MM.1S (cell line): ENCODE data around the gene EBF3.

Experiments
- DNase-seq: peaks from one replicate; pipeline ENCODE4 v3.0.0-alpha.2; 2015
- H2AFZ ChIP-seq: fragments of 300-600 bp; sonication (generic); 2 replicates; pipeline ENCODE4 v1.6.0; 2016; ENCODE audit warnings: antibody characterized with exemption, low read length
- H3F3A ChIP-seq: fragments of 300-600 bp; sonication (generic); 2 replicates; pipeline ENCODE4 v1.6.1; 2016; ENCODE audit warnings: mild to moderate bottlenecking, antibody characterized with exemption, low read length, moderate library complexity, mixed read lengths; ENCODE audit not compliant: insufficient read depth
- H3K27ac ChIP-seq: fragments of 300-600 bp; sonication (generic); 2 replicates; pipeline ENCODE4 v1.5.1; 2016; ENCODE audit warnings: mild to moderate bottlenecking, low read length
- H3K27me3 ChIP-seq: fragments of 300-600 bp; sonication (generic); replicated peaks from 2 replicates; pipeline ENCODE4 v1.6.0; 2016; ENCODE audit warnings: low read length; ENCODE audit not compliant: insufficient read depth
- H3K36me3 ChIP-seq: fragments of 300-600 bp; sonication (generic); replicated peaks from 2 replicates; pipeline ENCODE4 v1.6.1; 2016; ENCODE audit warnings: mild to moderate bottlenecking, low read length, mixed read lengths; ENCODE audit not compliant: insufficient read depth
- H3K4me1 ChIP-seq: fragments of 300-600 bp; sonication (generic); 2 replicates; pipeline ENCODE4 v1.6.1; 2016; ENCODE audit warnings: low read length, mixed read lengths
- H3K4me2 ChIP-seq: fragments of 300-600 bp; sonication (generic); 2 replicates; pipeline ENCODE4 v1.6.0; 2016; ENCODE audit warnings: low read depth, low read length
- H3K4me3 ChIP-seq: fragments of 300-600 bp; sonication (generic); 2 replicates; pipeline ENCODE4 v1.5.1; 2016; ENCODE audit warnings: low read length, mixed read lengths
- H3K79me2 ChIP-seq: fragments of 300-600 bp; sonication (generic); 2 replicates; pipeline ENCODE4 v1.6.1; 2016; ENCODE audit warnings: mixed run types, low read length, mixed read lengths
- H3K9ac ChIP-seq: fragments of 300-600 bp; sonication (generic); 2 replicates; pipeline ENCODE4 v1.6.1; 2016; ENCODE audit warnings: low read length, mixed read lengths
- H3K9me2 ChIP-seq: fragments of 300-600 bp; sonication (generic); replicated peaks from 2 replicates; pipeline ENCODE4 v1.6.1; 2016; ENCODE audit warnings: mild to moderate bottlenecking, low read length, mixed read lengths; ENCODE audit not compliant: insufficient read depth
- H3K9me3 ChIP-seq: fragments of 300-600 bp; sonication (generic); replicated peaks from 2 replicates; pipeline ENCODE4 v1.6.1; 2016; ENCODE audit warnings: mild to moderate bottlenecking, low read length, mixed read lengths; ENCODE audit not compliant: insufficient read depth
- H4K20me1 ChIP-seq: fragments of 300-600 bp; sonication (generic); 2 replicates; pipeline ENCODE4 v1.6.1; 2016; ENCODE audit warnings: mild to moderate bottlenecking, low read length, moderate library complexity, mixed read lengths; ENCODE audit not compliant: insufficient read depth
- EZH2 ChIP-seq: fragments of 300-600 bp; sonication (generic); optimal IDR thresholded peaks from 2 replicates; pipeline ENCODE3; 2017; ENCODE audit warnings: low read depth, mild to moderate bottlenecking, antibody characterized with exemption, low read length, mixed read lengths
- EZH2phosphoT487 ChIP-seq: fragments of 300-600 bp; sonication (generic); IDR thresholded peaks from 2 replicates; pipeline ENCODE4 v1.6.1; 2018; ENCODE audit warnings: antibody characterized with exemption, low read length
- TF ChIP-seq, protein P1 (sequence below): fragments of 300-600 bp; sonication (generic); IDR thresholded peaks from 2 replicates; pipeline ENCODE4 v1.5.1; 2016; ENCODE audit warnings: antibody characterized with exemption, low read length, mixed read lengths

EBF3 gene

DNA sequence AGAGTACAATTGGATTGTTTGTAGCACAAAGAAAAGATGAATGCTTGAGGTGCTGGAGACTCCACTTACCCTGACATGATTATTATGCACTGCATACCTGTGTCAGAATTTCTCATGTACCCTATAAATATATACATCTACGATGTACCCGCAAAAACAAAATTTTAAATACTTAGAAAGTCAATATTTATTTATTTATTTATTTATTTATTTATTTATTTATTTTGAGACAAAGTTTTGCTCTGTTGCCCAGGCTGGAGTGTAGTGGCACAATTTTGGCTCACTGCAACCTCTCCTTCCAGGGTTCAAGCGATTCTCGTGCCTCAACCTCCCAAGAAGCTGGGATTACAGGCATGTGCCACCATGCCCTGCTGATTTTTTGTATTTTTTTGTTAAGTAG, 35.1 kb upstream of the EBF3 start:
- Histone ChIP-seq H3K36me3 (no peaks in the 10 kb centered on the region), H4K20me1 (no peaks in the 10 kb centered on the region), H3K4me1 (no peaks in the 10 kb centered on the region), H3K27me3 (no peaks in the 10 kb centered on the region), H3K4me2 (no peak overlapping the region), H3K9ac (no peak overlapping the region), H3K4me3 (no peak overlapping the region), H3K27ac (no peak overlapping the region), H3K9me3 (no peaks in the 10 kb centered on the region), H3F3A (no peaks in the 10 kb centered on the region), H3K9me2 (no peaks in the 10 kb centered on the region), H3K79me2 (no peaks in the 10 kb centered on the region), H2AFZ (no peak overlapping the region)
- TF ChIP-seq EZH2phosphoT487 (no peak), EZH2 (no peak)
- TF ChIP-seq, protein P1, sequence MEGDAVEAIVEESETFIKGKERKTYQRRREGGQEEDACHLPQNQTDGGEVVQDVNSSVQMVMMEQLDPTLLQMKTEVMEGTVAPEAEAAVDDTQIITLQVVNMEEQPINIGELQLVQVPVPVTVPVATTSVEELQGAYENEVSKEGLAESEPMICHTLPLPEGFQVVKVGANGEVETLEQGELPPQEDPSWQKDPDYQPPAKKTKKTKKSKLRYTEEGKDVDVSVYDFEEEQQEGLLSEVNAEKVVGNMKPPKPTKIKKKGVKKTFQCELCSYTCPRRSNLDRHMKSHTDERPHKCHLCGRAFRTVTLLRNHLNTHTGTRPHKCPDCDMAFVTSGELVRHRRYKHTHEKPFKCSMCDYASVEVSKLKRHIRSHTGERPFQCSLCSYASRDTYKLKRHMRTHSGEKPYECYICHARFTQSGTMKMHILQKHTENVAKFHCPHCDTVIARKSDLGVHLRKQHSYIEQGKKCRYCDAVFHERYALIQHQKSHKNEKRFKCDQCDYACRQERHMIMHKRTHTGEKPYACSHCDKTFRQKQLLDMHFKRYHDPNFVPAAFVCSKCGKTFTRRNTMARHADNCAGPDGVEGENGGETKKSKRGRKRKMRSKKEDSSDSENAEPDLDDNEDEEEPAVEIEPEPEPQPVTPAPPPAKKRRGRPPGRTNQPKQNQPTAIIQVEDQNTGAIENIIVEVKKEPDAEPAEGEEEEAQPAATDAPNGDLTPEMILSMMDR, result no peak
- DNase-seq, result no peak

DNA sequence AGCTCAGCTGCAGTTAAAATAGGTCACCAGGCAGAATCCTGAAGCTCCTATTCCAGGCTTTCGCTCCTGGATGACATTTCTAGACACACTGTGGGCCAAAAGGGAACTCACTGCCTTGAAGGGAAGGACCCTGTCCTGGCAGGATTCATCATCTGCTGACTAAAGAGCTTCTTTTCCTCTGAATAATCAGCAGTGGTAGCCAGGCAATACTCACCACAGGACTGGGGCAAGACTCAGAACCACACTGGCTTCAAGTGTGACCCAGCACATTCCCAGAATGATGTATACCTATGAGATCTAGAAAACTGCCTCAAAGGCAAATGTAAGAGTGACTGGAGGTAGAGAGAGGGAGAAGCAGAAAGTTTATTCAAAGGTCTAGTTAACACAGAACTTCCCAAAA, 29.5 kb upstream of the EBF3 start:
- TF ChIP-seq EZH2 (no peak), EZH2phosphoT487 (no peak)
- TF ChIP-seq, protein P1, result no peak
- DNase-seq, result no peak
- Histone ChIP-seq H2AFZ (no peak overlapping the region), H3K79me2 (no peaks in the 10 kb centered on the region), H4K20me1 (no peaks in the 10 kb centered on the region), H3K9ac (no peak overlapping the region), H3K9me3 (no peaks in the 10 kb centered on the region), H3K4me2 (no peak overlapping the region), H3K4me3 (no peak overlapping the region), H3F3A (no peaks in the 10 kb centered on the region), H3K4me1 (no peaks in the 10 kb centered on the region), H3K27ac (no peak overlapping the region), H3K9me2 (no peaks in the 10 kb centered on the region), H3K36me3 (no peaks in the 10 kb centered on the region), H3K27me3 (no peaks in the 10 kb centered on the region)

DNA sequence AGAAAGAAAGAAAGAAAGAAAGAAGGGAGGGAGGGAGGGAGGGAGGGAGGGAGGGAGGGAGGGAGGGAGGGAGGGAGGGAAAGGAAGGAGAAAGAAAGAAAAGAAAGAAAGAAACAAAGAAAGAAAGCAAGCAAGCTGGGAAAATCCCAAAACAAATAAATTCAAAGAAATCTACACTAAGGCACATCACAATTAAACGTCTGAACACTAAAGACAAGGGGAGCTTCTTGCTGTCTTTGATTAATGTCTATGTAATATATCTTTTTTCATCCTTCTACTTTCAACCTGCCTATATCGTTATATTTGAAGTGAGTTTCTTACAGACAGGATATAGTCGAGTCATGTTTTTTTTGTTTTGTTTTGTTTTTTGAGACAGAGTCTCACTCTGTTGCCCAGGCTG, 28.3 kb upstream of the EBF3 start:
- no peaks in the 10 kb centered on the region for H3K9me3 ChIP-seq
- no peak overlapping the region for H3K27ac ChIP-seq
- no peaks in the 10 kb centered on the region for H4K20me1 ChIP-seq
- no peak overlapping the region for H3K4me3 ChIP-seq
- no peaks in the 10 kb centered on the region for H3K27me3 ChIP-seq
- H3K9ac ChIP-seq, result no peak overlapping the region
- H2AFZ ChIP-seq, result no peak overlapping the region
- H3K4me1 ChIP-seq, result no peaks in the 10 kb centered on the region
- no peaks in the 10 kb centered on the region for H3K79me2 ChIP-seq
- no peak for DNase-seq
- no peaks in the 10 kb centered on the region for H3K36me3 ChIP-seq
- no peaks in the 10 kb centered on the region for H3F3A ChIP-seq
- H3K9me2 ChIP-seq, result no peaks in the 10 kb centered on the region
- TF ChIP-seq, protein P1, result no peak
- TF ChIP-seq EZH2phosphoT487 (no peak), EZH2 (no peak)
- H3K4me2 ChIP-seq, result no peak overlapping the region
